ENCODE results near the gene MTA3. TPM values are rescaled to one million over a fixed set of nuclear protein-coding genes. Genes with fewer than 3 reads are reported as not detected.

Gene MTA3
- total RNA-seq, 2 donors from 2014 or later: 30.1 to 44.1 TPM

GRCh38 chr2:42799881-42800280, 231.4 kb downstream of the MTA3 start:
- H3K36me3 Mint-ChIP-seq: no peaks in the 10 kb centered on the region
- H3K9me3 Mint-ChIP-seq: no peaks in the 10 kb centered on the region
- ATAC-seq (no peak), DNase-seq (ENCODE audit: low spot score in 2 of 2) (no peak)
- H3K27ac Mint-ChIP-seq: no peak overlapping the region

- H3K27ac Mint-ChIP-seq: no peak overlapping the region
- DNase-seq (ENCODE audit: low spot score in 2 of 2) (no peak), ATAC-seq (no peak)
- no peaks in the 10 kb centered on the region for H3K9me3 Mint-ChIP-seq
- no peaks in the 10 kb centered on the region for H3K36me3 Mint-ChIP-seq
These were observed 232.1 kb downstream of the MTA3 start for GRCh38 chr2:42800461-42800962.

- no peaks in the 10 kb centered on the region for H3K36me3 Mint-ChIP-seq
- H3K27ac Mint-ChIP-seq: no peak overlapping the region
- ATAC-seq: no peak
- H3K9me3 Mint-ChIP-seq: no peaks in the 10 kb centered on the region
- no peak for DNase-seq (ENCODE audit: low spot score in 2 of 2)
These were observed 232.5 kb downstream of the MTA3 start for GRCh38 chr2:42800981-42801380.

GRCh38 chr2:42801381-42801780, 232.9 kb downstream of the MTA3 start:
- DNase-seq (ENCODE audit: low spot score in 2 of 2) (no peak), ATAC-seq (no peak)
- no peaks in the 10 kb centered on the region for H3K36me3 Mint-ChIP-seq
- peak overlapping the region in 1 of 2 donors; percentile 31 for H3K27ac Mint-ChIP-seq
- no peaks in the 10 kb centered on the region for H3K9me3 Mint-ChIP-seq

GRCh38 chr2:42802150-42802549, 233.7 kb downstream of the MTA3 start:
- ATAC-seq (no peak), DNase-seq (ENCODE audit: low spot score in 2 of 2) (no peak)
- no peaks in the 10 kb centered on the region for H3K36me3 Mint-ChIP-seq
- no peaks in the 10 kb centered on the region for H3K9me3 Mint-ChIP-seq
- no peak overlapping the region for H3K27ac Mint-ChIP-seq

GRCh38 chr2:42804338-42804737, 235.9 kb downstream of the MTA3 start:
- ATAC-seq (no peak), DNase-seq (ENCODE audit: low spot score in 2 of 2) (no peak)
- Mint-ChIP-seq H3K9me3 (no peaks in the 10 kb centered on the region), H3K27ac (no peak overlapping the region), H3K36me3 (no peaks in the 10 kb centered on the region)

GRCh38 chr2:42804891-42805290, 236.5 kb downstream of the MTA3 start:
- Mint-ChIP-seq H3K27ac (no peak overlapping the region), H3K9me3 (no peaks in the 10 kb centered on the region), H3K36me3 (no peaks in the 10 kb centered on the region)
- ATAC-seq (no peak), DNase-seq (ENCODE audit: low spot score in 2 of 2) (no peak)

Other genes with a start within 250 kb of the MTA3 start
- 100 to 1,000 TPM in 1 of 2 donors, 10 to 100 TPM in 1; 82.8 to 122 TPM for gene COX7A2L, start 207.4 kb upstream of the MTA3 start, total RNA-seq
- gene KCNG3, start 74.7 kb upstream of the MTA3 start, total RNA-seq: under 1 TPM; 0.27 to 0.60 TPM
- gene OXER1, start 195.5 kb downstream of the MTA3 start, total RNA-seq: under 1 TPM; 0.25 to 0.54 TPM
- 1 to 10 TPM; 1.4 to 3.1 TPM for gene HAAO, start 224.0 kb downstream of the MTA3 start, total RNA-seq